Liver (tissue), 9 donors: ENCODE data around the gene HECTD2. TPM values are rescaled to one million over a fixed set of nuclear protein-coding genes. Genes with fewer than 3 reads are reported as not detected.

Source experiments
- DNase-seq: peaks from one replicate; pipeline ENCODE4 v3.0.0-alpha.2; 2017; ENCODE audit warnings: low spot score
- H3K27ac ChIP-seq, 2 donors: one replicate each; pipeline ENCODE4 v1.7.0; 2013; ENCODE audit warnings: inconsistent platforms in 2 of 2, low read length in 2 of 2, control low read depth in 1 of 2, low read depth in 1 of 2, mild to moderate bottlenecking in 1 of 2
- H3K27me3 ChIP-seq, 4 donors: one replicate each; pipeline versions ENCODE4 v1.6.1 to v1.7.0; 2013; ENCODE audit warnings: low read length in 3 of 4, inconsistent platforms in 1 of 4, mild to moderate bottlenecking in 1 of 4, moderate library complexity in 1 of 4; ENCODE audit not compliant: control insufficient read depth in 4 of 4, insufficient read depth in 4 of 4
- H3K36me3 ChIP-seq, 4 donors: one replicate each; pipeline versions ENCODE4 v1.6.1 to v1.7.0; 2013; ENCODE audit warnings: low read length in 3 of 4, mild to moderate bottlenecking in 3 of 4, low read depth in 1 of 4, moderate library complexity in 1 of 4; ENCODE audit not compliant: control insufficient read depth in 4 of 4, insufficient read depth in 3 of 4
- H3K4me1 ChIP-seq, 4 donors: one replicate each; pipeline versions ENCODE4 v1.6.1 to v1.7.0; 2013; ENCODE audit warnings: low read length in 3 of 4, mild to moderate bottlenecking in 3 of 4, moderate library complexity in 1 of 4; ENCODE audit not compliant: control insufficient read depth in 4 of 4, insufficient read depth in 4 of 4
- H3K4me3 ChIP-seq, 3 donors: one replicate each; pipeline versions ENCODE4 v1.6.1 to v1.7.0; 2013; ENCODE audit warnings: low read length in 3 of 3, control low read depth in 1 of 3, low read depth in 1 of 3, mild to moderate bottlenecking in 1 of 3
- H3K9ac ChIP-seq, 2 donors: one replicate each; pipeline ENCODE4 v1.7.0; 2013; ENCODE audit warnings: low read length in 2 of 2, mild to moderate bottlenecking in 2 of 2, moderate library complexity in 2 of 2, control low read depth in 1 of 2, low read depth in 1 of 2
- H3K9me3 ChIP-seq, 4 donors: one replicate each; pipeline versions ENCODE4 v1.6.1 to v1.7.0; 2013; ENCODE audit warnings: low read length in 3 of 4; ENCODE audit not compliant: control insufficient read depth in 4 of 4
- CTCF ChIP-seq: fragments of 150-350 bp; IDR thresholded peaks from 2 replicates; pipeline ENCODE4 v1.5.1; 2017; ENCODE audit warnings: improper control_type of control experiment, low read depth, low read length; ENCODE audit not compliant: missing input control
- EGR1 ChIP-seq, 2 donors: IDR thresholded peaks; 2 replicates each; pipeline ENCODE4 v1.6.1; 2016 to 2018; ENCODE audit warnings: antibody characterized with exemption in 2 of 2, low read depth in 2 of 2
- FOXA1 ChIP-seq: IDR thresholded peaks from 2 replicates; pipeline ENCODE4 v1.6.1; 2016; ENCODE audit warnings: antibody characterized with exemption
- FOXA2 ChIP-seq: IDR thresholded peaks from 2 replicates; pipeline ENCODE4 v1.6.1; 2016; ENCODE audit warnings: antibody characterized with exemption
- GABPA ChIP-seq, 2 donors: IDR thresholded peaks in 1 of 2; conservative IDR thresholded peaks in 1 of 2; 2 replicates each; pipeline ENCODE4 v1.6.1; 2016; ENCODE audit warnings: antibody characterized with exemption in 2 of 2, mild to moderate bottlenecking in 1 of 2, moderate library complexity in 1 of 2
- HNF4A ChIP-seq, 2 donors: conservative IDR thresholded peaks; 2 replicates each; pipeline ENCODE4 v1.6.1; 2016; ENCODE audit warnings: antibody characterized with exemption in 2 of 2, mild to moderate bottlenecking in 2 of 2
- HNF4G ChIP-seq: IDR thresholded peaks from 2 replicates; pipeline ENCODE4 v1.6.1; 2016; ENCODE audit warnings: antibody characterized with exemption
- JUND ChIP-seq, 2 donors: IDR thresholded peaks; 2 replicates each; pipeline ENCODE4 v1.6.1; 2016; ENCODE audit warnings: antibody characterized with exemption in 2 of 2
- NR2F2 ChIP-seq: IDR thresholded peaks from 2 replicates; pipeline ENCODE4 v1.6.1; 2016; ENCODE audit warnings: antibody characterized with exemption
- RAD21 ChIP-seq, 2 donors: IDR thresholded peaks; 2 replicates each; pipeline ENCODE4 v1.6.1; 2016; ENCODE audit warnings: antibody characterized with exemption in 2 of 2, mild to moderate bottlenecking in 2 of 2
- RXRA ChIP-seq, 2 donors: IDR thresholded peaks; 2 replicates each; pipeline ENCODE4 v1.6.1; 2017 to 2018; ENCODE audit warnings: antibody characterized with exemption in 2 of 2, mild to moderate bottlenecking in 1 of 2
- SP1 ChIP-seq: IDR thresholded peaks from 2 replicates; pipeline ENCODE4 v1.6.1; 2018; ENCODE audit warnings: antibody characterized with exemption, mild to moderate bottlenecking
- TAF1 ChIP-seq: conservative IDR thresholded peaks from 2 replicates; pipeline ENCODE4 v1.6.1; 2016; ENCODE audit warnings: antibody characterized with exemption, mild to moderate bottlenecking
- YY1 ChIP-seq: IDR thresholded peaks from 2 replicates; pipeline ENCODE4 v1.6.1; 2016; ENCODE audit warnings: antibody characterized with exemption, mild to moderate bottlenecking
- ZBTB33 ChIP-seq: IDR thresholded peaks from 2 replicates; pipeline ENCODE4 v1.6.1; 2016; ENCODE audit warnings: antibody characterized with exemption
- whole genome bisulfite sequencing: extraction: QIAGEN DNeasy Blood & Tissue Kit; methylation state at CpG from one replicate; pipeline ENCODE4 v1.1.7; 2013; 5-methylcytosine and 5-hydroxymethylcytosine counted together
- polyA plus RNA-seq, 2 donors: library from polyadenylated mRNA; stranded (reverse) in 1 of 2; unstranded in 1 of 2; fragments of 200-250 nt in 1 of 2; fragments of >200 nt in 1 of 2; fragmentation: Nextera tagmentation in 1 of 2; extraction: Ambion mirVana in 1 of 2; gene quantifications; one replicate each; pipeline versions ENCODE4 v1.2.1 to v1.2.3, GENCODE V29; 2013 to 2015
- total RNA-seq, 2 donors: library from RNA; depleted of rRNA; stranded (reverse); fragments of >200 nt; gene quantifications; one replicate each; pipeline ENCODE4 v1.2.3, GENCODE V29; 2014
- TF ChIP-seq, protein P1 (sequence below): IDR thresholded peaks from 2 replicates; pipeline ENCODE4 v1.6.1; 2016; ENCODE audit warnings: antibody characterized with exemption
- TF ChIP-seq, protein P2 (sequence below): IDR thresholded peaks from 2 replicates; pipeline ENCODE4 v1.6.1; 2016; ENCODE audit warnings: antibody characterized with exemption, mild to moderate bottlenecking
- TF ChIP-seq, protein P3 (sequence below): IDR thresholded peaks from 2 replicates; pipeline ENCODE4 v1.6.1; 2016; ENCODE audit warnings: antibody characterized with exemption
- donor health status: healthy.
- donor health status: healthy.
- donor health status: healthy.
- donor health status: healthy.
- donor health status: healthy.

HECTD2 gene
- total and polyA plus RNA-seq, 4 donors = 1.0 to 5.0 (median 3.2) TPM

- DNase-seq = no peak
- H3K27ac ChIP-seq = peak overlapping the region; percentile 87 to 90
- H3K9ac ChIP-seq = no peak overlapping the region
These were observed 117.9 kb downstream of the HECTD2 start for GRCh38 chr10:91528080-91528479.

More at GRCh38 chr10:91528080-91528479, 117.9 kb downstream of the HECTD2 start:
- TF ChIP-seq, protein P1, sequence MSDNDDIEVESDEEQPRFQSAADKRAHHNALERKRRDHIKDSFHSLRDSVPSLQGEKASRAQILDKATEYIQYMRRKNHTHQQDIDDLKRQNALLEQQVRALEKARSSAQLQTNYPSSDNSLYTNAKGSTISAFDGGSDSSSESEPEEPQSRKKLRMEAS = peak; percentile 70
- TF ChIP-seq YY1 = peak; percentile 79
- no peak for TF ChIP-seq CTCF
- no peak for TF ChIP-seq NR2F2
- TF ChIP-seq ZBTB33 = no peak
- no peak for TF ChIP-seq TAF1
- peak; percentile 32 for TF ChIP-seq SP1
- peak in 1 of 2 donors; percentile 66 for TF ChIP-seq JUND (IDR thresholded peaks at IDR 0.05)
- peak; percentile 58 to 62 for TF ChIP-seq HNF4A (conservative IDR thresholded peaks at IDR 0.05)
- TF ChIP-seq, protein P2, sequence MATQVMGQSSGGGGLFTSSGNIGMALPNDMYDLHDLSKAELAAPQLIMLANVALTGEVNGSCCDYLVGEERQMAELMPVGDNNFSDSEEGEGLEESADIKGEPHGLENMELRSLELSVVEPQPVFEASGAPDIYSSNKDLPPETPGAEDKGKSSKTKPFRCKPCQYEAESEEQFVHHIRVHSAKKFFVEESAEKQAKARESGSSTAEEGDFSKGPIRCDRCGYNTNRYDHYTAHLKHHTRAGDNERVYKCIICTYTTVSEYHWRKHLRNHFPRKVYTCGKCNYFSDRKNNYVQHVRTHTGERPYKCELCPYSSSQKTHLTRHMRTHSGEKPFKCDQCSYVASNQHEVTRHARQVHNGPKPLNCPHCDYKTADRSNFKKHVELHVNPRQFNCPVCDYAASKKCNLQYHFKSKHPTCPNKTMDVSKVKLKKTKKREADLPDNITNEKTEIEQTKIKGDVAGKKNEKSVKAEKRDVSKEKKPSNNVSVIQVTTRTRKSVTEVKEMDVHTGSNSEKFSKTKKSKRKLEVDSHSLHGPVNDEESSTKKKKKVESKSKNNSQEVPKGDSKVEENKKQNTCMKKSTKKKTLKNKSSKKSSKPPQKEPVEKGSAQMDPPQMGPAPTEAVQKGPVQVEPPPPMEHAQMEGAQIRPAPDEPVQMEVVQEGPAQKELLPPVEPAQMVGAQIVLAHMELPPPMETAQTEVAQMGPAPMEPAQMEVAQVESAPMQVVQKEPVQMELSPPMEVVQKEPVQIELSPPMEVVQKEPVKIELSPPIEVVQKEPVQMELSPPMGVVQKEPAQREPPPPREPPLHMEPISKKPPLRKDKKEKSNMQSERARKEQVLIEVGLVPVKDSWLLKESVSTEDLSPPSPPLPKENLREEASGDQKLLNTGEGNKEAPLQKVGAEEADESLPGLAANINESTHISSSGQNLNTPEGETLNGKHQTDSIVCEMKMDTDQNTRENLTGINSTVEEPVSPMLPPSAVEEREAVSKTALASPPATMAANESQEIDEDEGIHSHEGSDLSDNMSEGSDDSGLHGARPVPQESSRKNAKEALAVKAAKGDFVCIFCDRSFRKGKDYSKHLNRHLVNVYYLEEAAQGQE = peak; percentile 41
- TF ChIP-seq, protein P3, sequence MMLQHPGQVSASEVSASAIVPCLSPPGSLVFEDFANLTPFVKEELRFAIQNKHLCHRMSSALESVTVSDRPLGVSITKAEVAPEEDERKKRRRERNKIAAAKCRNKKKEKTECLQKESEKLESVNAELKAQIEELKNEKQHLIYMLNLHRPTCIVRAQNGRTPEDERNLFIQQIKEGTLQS = no peak
- TF ChIP-seq RXRA (IDR thresholded peaks at IDR 0.05) = peak; percentile 43 to 70
- peak in 1 of 2 donors; percentile 5 for TF ChIP-seq RAD21 (IDR thresholded peaks at IDR 0.05)
- TF ChIP-seq FOXA2 = no peak
- peak in 1 of 2 donors; percentile 22 for TF ChIP-seq EGR1 (IDR thresholded peaks at IDR 0.05; ENCODE audit: low read depth in 2 of 2)
- TF ChIP-seq HNF4G = no peak
- TF ChIP-seq GABPA (IDR thresholded peaks at IDR 0.05 in 1 of 2, conservative IDR thresholded peaks at IDR 0.05 in 1 of 2) = no peak
- no peak for TF ChIP-seq FOXA1
- H3K4me1 ChIP-seq = peaks cover 13 to 41% (median 30%) of the 10 kb centered on the region in 4 donors
- H3K9me3 ChIP-seq = no peaks in the 10 kb centered on the region
- no peaks in the 10 kb centered on the region for H3K27me3 ChIP-seq
- WGBS = 33% methylated on average over 4 of the region's 4 CpGs
- H3K4me3 ChIP-seq = peak overlapping the region; percentile 4 to 62 (median 28)
- no peaks in the 10 kb centered on the region for H3K36me3 ChIP-seq
